Chondrocyte (in vitro differentiated cells): ENCODE results near the gene IRF2BP2. TPM values are rescaled to one million over a fixed set of nuclear protein-coding genes. Genes with fewer than 3 reads are reported as not detected.

Experiments
- DNase-seq: peaks from one replicate; pipeline ENCODE4 v3.0.0; 2021; ENCODE audit warnings: mixed read lengths, low spot score
- H3K27ac Mint-ChIP-seq: one replicate; pipeline ENCODE4 v1.8.0; 2021; ENCODE audit warnings: mild to moderate bottlenecking, moderate library complexity, mixed read lengths; ENCODE audit not compliant: unreplicated experiment
- H3K27me3 Mint-ChIP-seq: 2 replicates; pipeline ENCODE4 v1.8.0; 2021; ENCODE audit warnings: low read depth, mixed read lengths
- H3K36me3 Mint-ChIP-seq: 2 replicates; pipeline ENCODE4 v1.8.0; 2021; ENCODE audit warnings: low read depth, mixed read lengths
- H3K4me1 Mint-ChIP-seq: 2 replicates; pipeline ENCODE4 v1.8.0; 2021; ENCODE audit warnings: low read depth, mild to moderate bottlenecking, mixed read lengths
- H3K4me3 Mint-ChIP-seq: one replicate; pipeline ENCODE4 v1.8.0; 2021; ENCODE audit warnings: mild to moderate bottlenecking, moderate library complexity, mixed read lengths; ENCODE audit not compliant: unreplicated experiment
- H3K9me3 Mint-ChIP-seq: 2 replicates; pipeline ENCODE4 v1.8.0; 2021; ENCODE audit warnings: low read depth, mixed read lengths
- CTCF ChIP-seq: fragments of 200-600 bp; sonication (generic); IDR thresholded peaks from 2 replicates; pipeline ENCODE4 v1.5.0; 2021; ENCODE audit warnings: antibody characterized with exemption, mild to moderate bottlenecking, moderate library complexity
- total RNA-seq: library from RNA; stranded (reverse); gene quantifications from 3 replicates; pipeline ENCODE4 v1.2.1, GENCODE V29; 2021

The IRF2BP2 gene
- total RNA-seq, 1 donor from 2014 or later: 70.5 TPM

DNA sequence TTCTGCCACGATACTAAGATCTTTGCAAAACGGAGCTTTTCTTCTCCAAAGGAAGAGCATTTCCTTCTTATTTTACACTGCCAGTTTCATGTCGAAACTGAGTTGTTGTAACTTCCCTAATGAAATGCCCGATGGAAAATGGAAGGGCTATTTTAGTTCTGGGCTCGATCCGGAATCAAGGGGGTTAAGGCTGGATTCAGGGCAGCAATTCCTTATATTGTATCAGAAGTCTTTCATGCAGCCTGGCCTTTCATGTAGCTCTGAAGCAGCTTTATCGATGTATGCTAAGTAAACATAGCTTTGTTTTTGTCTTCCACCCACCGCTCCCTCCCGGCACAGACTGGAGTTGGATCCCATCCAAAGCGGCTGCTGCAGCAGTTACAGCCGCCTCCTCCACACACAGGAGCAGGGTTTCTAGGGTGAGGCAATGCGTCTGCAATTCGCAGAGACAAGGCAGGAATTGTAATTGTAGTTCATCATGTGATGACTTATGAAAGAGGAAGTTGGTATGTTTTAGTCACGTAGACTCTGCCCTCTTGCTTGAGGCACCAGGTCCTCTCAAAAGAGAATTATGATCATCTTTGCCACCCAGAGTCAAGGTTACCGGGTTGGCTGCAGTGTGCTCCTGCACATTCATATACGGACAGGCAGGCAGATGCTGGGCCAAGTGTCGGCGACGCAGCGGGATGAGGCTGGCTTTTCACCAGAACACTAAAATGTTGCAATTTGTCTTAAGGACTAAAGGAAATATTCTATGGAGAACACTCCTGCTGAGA, 2.6 kb upstream of the IRF2BP2 start:
- Mint-ChIP-seq H3K36me3 (peaks cover 8% of the 10 kb centered on the region), H3K9me3 (no peaks in the 10 kb centered on the region), H3K4me1 (peaks cover 59% of the 10 kb centered on the region), H3K4me3 (peak overlapping the region; percentile 60), H3K27me3 (no peaks in the 10 kb centered on the region), H3K27ac (peak overlapping the region; percentile 99)
- DNase-seq: no peak
- TF ChIP-seq CTCF: no peak

DNA sequence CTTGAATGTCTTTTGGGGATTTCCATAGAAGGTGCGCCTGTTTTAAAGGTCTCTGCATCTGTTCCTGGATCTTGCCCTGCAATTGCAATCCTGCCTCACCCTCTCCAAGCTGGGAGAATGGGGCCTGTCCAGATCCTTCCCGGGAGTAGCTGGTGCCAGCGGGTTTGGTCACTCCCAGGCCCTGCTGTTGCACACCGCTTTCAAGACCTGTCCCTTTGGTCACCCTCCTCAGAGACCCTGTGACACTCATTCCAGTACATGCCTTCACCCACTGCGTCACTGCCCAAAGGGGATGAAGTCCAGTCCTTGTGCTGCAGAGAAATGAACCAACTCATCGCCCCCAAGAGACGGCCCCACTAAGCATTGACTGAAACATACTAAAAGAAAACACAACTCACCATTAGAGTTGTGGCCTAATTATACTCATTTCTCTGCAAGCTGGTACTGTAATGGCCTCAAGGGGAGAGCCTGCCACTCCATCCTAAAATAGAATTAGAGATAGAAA, 1.9 kb upstream of the IRF2BP2 start:
- no peaks in the 10 kb centered on the region for H3K27me3 Mint-ChIP-seq
- no peak for TF ChIP-seq CTCF
- H3K4me1 Mint-ChIP-seq: peaks cover 58% of the 10 kb centered on the region
- no peak for DNase-seq
- peaks cover 14% of the 10 kb centered on the region for H3K36me3 Mint-ChIP-seq
- no peaks in the 10 kb centered on the region for H3K9me3 Mint-ChIP-seq
- H3K27ac Mint-ChIP-seq: peak overlapping the region; percentile 99
- H3K4me3 Mint-ChIP-seq: peak overlapping the region; percentile 60

GRCh38 chr1:234611225-234611846, 1.4 kb upstream of the IRF2BP2 start:
- no peak for DNase-seq
- Mint-ChIP-seq H3K36me3 (peaks cover 18% of the 10 kb centered on the region), H3K27me3 (no peaks in the 10 kb centered on the region), H3K9me3 (no peaks in the 10 kb centered on the region), H3K4me3 (peak overlapping the region; percentile 60), H3K4me1 (peaks cover 57% of the 10 kb centered on the region), H3K27ac (peak overlapping the region; percentile 99)
- peak; percentile 60 for TF ChIP-seq CTCF

GRCh38 chr1:234610666-234611224, 767 bp upstream of the IRF2BP2 start:
- Mint-ChIP-seq H3K9me3 (no peaks in the 10 kb centered on the region), H3K36me3 (peaks cover 24% of the 10 kb centered on the region), H3K27me3 (no peaks in the 10 kb centered on the region), H3K27ac (peak overlapping the region; percentile 99), H3K4me3 (peak overlapping the region; percentile 79), H3K4me1 (peaks cover 60% of the 10 kb centered on the region)
- DNase-seq: peak; percentile 96
- TF ChIP-seq CTCF: peak; percentile 2

DNA sequence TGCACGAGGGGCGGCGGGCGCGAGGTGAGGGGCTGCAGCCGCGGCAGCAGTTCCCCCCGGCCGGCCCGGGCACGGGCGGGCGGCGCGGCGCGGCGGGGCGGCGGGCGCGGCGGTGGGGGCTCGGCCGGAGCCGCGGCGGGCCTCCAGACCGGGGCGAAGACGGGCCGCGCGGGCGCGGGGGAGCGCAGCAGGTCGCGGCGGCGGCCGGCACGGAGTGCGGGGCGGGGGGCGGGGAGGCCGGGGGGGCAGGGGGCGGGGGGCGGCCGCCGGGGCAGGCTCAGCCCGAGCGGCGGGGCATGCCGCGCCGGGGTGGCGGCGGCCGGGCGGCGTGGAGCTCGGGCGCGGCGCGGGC, 311 bp downstream of the IRF2BP2 start:
- Mint-ChIP-seq H3K27ac (no peak overlapping the region), H3K27me3 (no peaks in the 10 kb centered on the region), H3K4me3 (no peak overlapping the region), H3K4me1 (peaks cover 70% of the 10 kb centered on the region), H3K36me3 (peaks cover 25% of the 10 kb centered on the region), H3K9me3 (no peaks in the 10 kb centered on the region)
- DNase-seq: no peak
- no peak for TF ChIP-seq CTCF
